H7 (cell line): ENCODE measurements around the gene PRPSAP1. TPM values are rescaled to one million over a fixed set of nuclear protein-coding genes. Genes with fewer than 3 reads are reported as not detected.
"Not testable (repeated sequence)": the region's sequence is repeated elsewhere in the genome, so short reads cannot be mapped to it uniquely, and the experiment has no call there.

Experiments used
- DNase-seq: peaks from one replicate; pipeline ENCODE4 v3.0.0; 2012
- H3K27me3 ChIP-seq: 2 replicates; pipeline ENCODE4 v1.6.0; 2011; ENCODE audit warnings: mild to moderate bottlenecking, low read length; ENCODE audit not compliant: control insufficient read depth, insufficient read depth
- H3K36me3 ChIP-seq: replicated peaks from 2 replicates; pipeline ENCODE4 v1.5.1; 2011; ENCODE audit warnings: low read length; ENCODE audit not compliant: control insufficient read depth, insufficient read depth
- H3K4me3 ChIP-seq: 2 replicates; pipeline ENCODE4 v1.5.1; 2011; ENCODE audit warnings: low read depth, mild to moderate bottlenecking, control low read depth, low read length, moderate library complexity; ENCODE audit not compliant: insufficient read depth
- total RNA-seq: library from RNA; depleted of rRNA; stranded (reverse); fragments of >200 nt; shearing (Covaris generic); gene quantifications from 2 replicates; pipeline ENCODE4 v1.2.3, GENCODE V29; 2014

PRPSAP1 gene
- total RNA-seq, 1 experiment from 2014 or later = 51.9 TPM

GRCh38 chr17:76371656-76372628 is 18.2 kb upstream of the PRPSAP1 start:
- Histone ChIP-seq H3K4me3 (no peak overlapping the region), H3K27me3 (no peaks in the 10 kb centered on the region), H3K36me3 (no peaks in the 10 kb centered on the region)
- no peak for DNase-seq

- Histone ChIP-seq H3K27me3 (no peaks in the 10 kb centered on the region), H3K4me3 (no peak overlapping the region), H3K36me3 (no peaks in the 10 kb centered on the region)
- DNase-seq = peak; percentile 66
These were observed 16.7 kb upstream of the PRPSAP1 start for GRCh38 chr17:76370261-76370993.

GRCh38 chr17:76369804-76370203 is 16.1 kb upstream of the PRPSAP1 start:
- DNase-seq = no peak
- H3K27me3 ChIP-seq = no peaks in the 10 kb centered on the region
- no peak overlapping the region for H3K4me3 ChIP-seq
- no peaks in the 10 kb centered on the region for H3K36me3 ChIP-seq

GRCh38 chr17:76369379-76369778 is 15.7 kb upstream of the PRPSAP1 start:
- no peaks in the 10 kb centered on the region for H3K36me3 ChIP-seq
- H3K4me3 ChIP-seq = no peak overlapping the region
- no peak for DNase-seq
- H3K27me3 ChIP-seq = no peaks in the 10 kb centered on the region

- H3K4me3 ChIP-seq = no peak overlapping the region
- no peaks in the 10 kb centered on the region for H3K36me3 ChIP-seq
- no peak for DNase-seq
- H3K27me3 ChIP-seq = no peaks in the 10 kb centered on the region
These were observed 14.8 kb upstream of the PRPSAP1 start for GRCh38 chr17:76368545-76368944.

GRCh38 chr17:76367642-76368041 is 13.9 kb upstream of the PRPSAP1 start:
- Histone ChIP-seq H3K36me3 (no peaks in the 10 kb centered on the region), H3K4me3 (no peak overlapping the region), H3K27me3 (no peaks in the 10 kb centered on the region)
- no peak for DNase-seq

GRCh38 chr17:76366247-76366646 is 12.5 kb upstream of the PRPSAP1 start:
- H3K4me3 ChIP-seq = no peak overlapping the region
- DNase-seq = no peak
- no peaks in the 10 kb centered on the region for H3K36me3 ChIP-seq
- no peaks in the 10 kb centered on the region for H3K27me3 ChIP-seq

- no peaks in the 10 kb centered on the region for H3K36me3 ChIP-seq
- no peak for DNase-seq
- no peak overlapping the region for H3K4me3 ChIP-seq
- H3K27me3 ChIP-seq = no peaks in the 10 kb centered on the region
These were observed 11.7 kb upstream of the PRPSAP1 start for GRCh38 chr17:76365256-76365903.

GRCh38 chr17:76363107-76363842 is 9.6 kb upstream of the PRPSAP1 start:
- no peaks in the 10 kb centered on the region for H3K27me3 ChIP-seq
- no peak overlapping the region for H3K4me3 ChIP-seq
- DNase-seq = no peak
- H3K36me3 ChIP-seq = no peaks in the 10 kb centered on the region

GRCh38 chr17:76360461-76360860 is 6.7 kb upstream of the PRPSAP1 start:
- Histone ChIP-seq H3K4me3 (no peak overlapping the region), H3K27me3 (no peaks in the 10 kb centered on the region; the same call in 1 of the 2 replicates), H3K36me3 (no peaks in the 10 kb centered on the region)
- no peak for DNase-seq

- H3K4me3 ChIP-seq, H3K36me3 ChIP-seq, DNase-seq, H3K27me3 ChIP-seq: not testable (repeated sequence)
These were observed 6.1 kb upstream of the PRPSAP1 start for GRCh38 chr17:76359776-76360175.

- no peaks in the 10 kb centered on the region for H3K36me3 ChIP-seq
- DNase-seq = no peak
- no peak overlapping the region for H3K4me3 ChIP-seq
- H3K27me3 ChIP-seq = no peaks in the 10 kb centered on the region; the same call in 1 of the 2 replicates
These were observed 5.7 kb upstream of the PRPSAP1 start for GRCh38 chr17:76359375-76359774.

- Histone ChIP-seq H3K4me3 (no peak overlapping the region), H3K27me3 (peaks cover 1% of the 10 kb centered on the region; the same call in 1 of the 2 replicates), H3K36me3 (no peaks in the 10 kb centered on the region)
- DNase-seq = no peak
These were observed 4.0 kb upstream of the PRPSAP1 start for GRCh38 chr17:76357597-76358158.
